Body of pancreas (tissue), 4 donors: ENCODE data around the gene LCP1.

ENCODE experiments used
- POLR2A ChIP-seq, 3 donors: fragments of 450-650 bp; IDR thresholded peaks; one replicate each; pipeline ENCODE4 v1.6.1; 2016; ENCODE audit warnings: antibody characterized with exemption in 3 of 3, mild to moderate bottlenecking in 2 of 3
- TF ChIP-seq, protein P1 (sequence below), 7 experiments: fragments of 450-650 bp in 4 of 7; fragments of 200-600 bp in 3 of 7; sonication (generic) in 3 of 7; IDR thresholded peaks; one replicate each; pipeline ENCODE4 v1.5.1; 2016 to 2019; ENCODE audit warnings: antibody characterized with exemption in 7 of 7

DNA sequence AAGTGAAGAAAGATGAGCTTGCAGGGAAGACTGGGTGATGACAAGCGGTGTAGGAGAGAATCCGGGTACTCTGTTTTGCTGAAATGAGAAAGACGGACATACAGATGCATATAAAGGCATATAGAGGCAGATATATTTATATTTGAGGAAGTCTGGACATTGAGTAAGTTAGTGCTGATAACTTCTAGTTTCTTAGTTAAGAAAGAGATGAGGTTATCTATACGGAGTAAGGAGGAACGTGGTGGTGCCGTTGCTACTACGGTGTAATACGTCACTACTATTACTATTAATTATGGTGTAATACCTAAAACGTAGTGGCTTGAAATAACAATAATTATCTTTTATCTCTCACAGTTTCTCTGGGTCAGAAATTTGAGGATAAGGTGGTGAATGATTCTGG is 67.4 kb downstream of the LCP1 start:
- TF ChIP-seq, protein P1, sequence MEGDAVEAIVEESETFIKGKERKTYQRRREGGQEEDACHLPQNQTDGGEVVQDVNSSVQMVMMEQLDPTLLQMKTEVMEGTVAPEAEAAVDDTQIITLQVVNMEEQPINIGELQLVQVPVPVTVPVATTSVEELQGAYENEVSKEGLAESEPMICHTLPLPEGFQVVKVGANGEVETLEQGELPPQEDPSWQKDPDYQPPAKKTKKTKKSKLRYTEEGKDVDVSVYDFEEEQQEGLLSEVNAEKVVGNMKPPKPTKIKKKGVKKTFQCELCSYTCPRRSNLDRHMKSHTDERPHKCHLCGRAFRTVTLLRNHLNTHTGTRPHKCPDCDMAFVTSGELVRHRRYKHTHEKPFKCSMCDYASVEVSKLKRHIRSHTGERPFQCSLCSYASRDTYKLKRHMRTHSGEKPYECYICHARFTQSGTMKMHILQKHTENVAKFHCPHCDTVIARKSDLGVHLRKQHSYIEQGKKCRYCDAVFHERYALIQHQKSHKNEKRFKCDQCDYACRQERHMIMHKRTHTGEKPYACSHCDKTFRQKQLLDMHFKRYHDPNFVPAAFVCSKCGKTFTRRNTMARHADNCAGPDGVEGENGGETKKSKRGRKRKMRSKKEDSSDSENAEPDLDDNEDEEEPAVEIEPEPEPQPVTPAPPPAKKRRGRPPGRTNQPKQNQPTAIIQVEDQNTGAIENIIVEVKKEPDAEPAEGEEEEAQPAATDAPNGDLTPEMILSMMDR (IDR thresholded peaks at IDR 0.05) = no peak
- no peak for TF ChIP-seq POLR2A (IDR thresholded peaks at IDR 0.05)
